Central memory CD8-positive, alpha-beta T cell (primary cell): ENCODE results near the gene AP3S2.
"Not testable (repeated sequence)": the region's sequence is repeated elsewhere in the genome, so short reads cannot be mapped to it uniquely, and the experiment has no call there.

Experiments
- ATAC-seq: fragments of 150-1000 bp; cut with Tn5 transposase; replicated peaks from 2 replicates; pipeline ENCODE4 v1.10.0; 2022; ENCODE audit warnings: mild to moderate bottlenecking, moderate FRiP score, moderate number of reproducible peaks; ENCODE audit not compliant: poor library complexity, severe bottlenecking; ENCODE audit errors: extremely low read depth
- DNase-seq, 2 donors: peaks; one replicate each; pipeline ENCODE4 v3.0.0; 2021; ENCODE audit warnings: low spot score in 2 of 2
- H3K27ac Mint-ChIP-seq: one replicate; pipeline ENCODE4 v1.8.0; 2022; ENCODE audit warnings: low read depth, mild to moderate bottlenecking, moderate library complexity, mixed read lengths
- H3K27me3 Mint-ChIP-seq: one replicate; pipeline ENCODE4 v1.8.0; 2022; ENCODE audit warnings: mixed read lengths
- H3K36me3 Mint-ChIP-seq: one replicate; pipeline ENCODE4 v1.8.0; 2022; ENCODE audit warnings: mild to moderate bottlenecking, moderate library complexity, mixed read lengths; ENCODE audit not compliant: insufficient read depth
- H3K4me1 Mint-ChIP-seq: one replicate; pipeline ENCODE4 v1.8.0; 2022; ENCODE audit warnings: mixed read lengths
- H3K4me3 Mint-ChIP-seq: one replicate; pipeline ENCODE4 v1.8.0; 2022; ENCODE audit warnings: mild to moderate bottlenecking, moderate library complexity, mixed read lengths
- H3K9me3 Mint-ChIP-seq: one replicate; pipeline ENCODE4 v1.8.0; 2022; ENCODE audit warnings: mixed read lengths

AP3S2 gene

DNA sequence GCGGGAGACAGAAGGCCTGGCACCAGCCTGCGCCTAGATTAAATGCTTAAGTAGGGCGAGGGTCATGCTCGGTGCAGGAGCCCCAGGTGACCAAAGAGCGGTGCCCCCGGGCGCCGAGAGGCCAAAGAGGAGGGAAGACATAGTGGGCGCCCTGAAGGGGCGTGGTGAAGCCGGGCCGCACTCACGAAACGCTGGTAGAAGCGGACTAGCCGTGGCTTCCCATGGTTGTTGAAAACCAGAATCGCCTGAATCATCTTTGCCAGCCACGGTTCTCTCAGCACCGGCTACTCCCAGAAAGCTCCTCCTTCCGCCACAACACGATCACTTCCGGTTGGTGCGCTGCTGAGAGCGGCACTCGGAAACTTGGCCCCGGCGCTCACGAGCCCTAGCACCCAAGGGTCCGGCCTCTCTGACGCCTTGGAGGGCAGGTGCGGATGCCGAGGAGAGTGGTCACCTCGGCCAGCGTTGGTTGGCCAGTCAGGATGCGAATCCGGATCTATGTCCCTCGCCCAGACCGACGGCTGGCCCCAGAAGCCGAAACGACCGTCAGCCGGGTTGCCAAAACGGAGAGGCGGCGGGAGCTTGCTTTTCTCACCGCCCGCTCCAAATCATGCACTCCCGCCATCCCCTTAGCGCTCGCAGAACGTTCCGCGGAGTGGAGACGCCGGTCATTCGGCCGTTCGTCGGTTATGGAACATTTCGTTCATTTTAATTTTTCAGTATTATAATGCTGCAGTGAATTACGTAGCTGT, at the start of gene AP3S2:
Gene AP3S2, minus strand, starts transcription at position 299 of the 752 bp plus-strand sequence. Its CDS starts 45 bp downstream, at position 254.
- DNase-seq (peak; percentile 81 to 82), ATAC-seq (peak; percentile 91)
- Mint-ChIP-seq H3K36me3 (peaks cover 8% of the 10 kb centered on the region), H3K27ac (peak within 1 kb of the TSS; percentile 95), H3K27me3 (no peaks in the 10 kb centered on the region), H3K4me3 (peak within 1 kb of the TSS; percentile 98), H3K9me3 (no peaks in the 10 kb centered on the region), H3K4me1 (peaks cover 27% of the 10 kb centered on the region)

DNA sequence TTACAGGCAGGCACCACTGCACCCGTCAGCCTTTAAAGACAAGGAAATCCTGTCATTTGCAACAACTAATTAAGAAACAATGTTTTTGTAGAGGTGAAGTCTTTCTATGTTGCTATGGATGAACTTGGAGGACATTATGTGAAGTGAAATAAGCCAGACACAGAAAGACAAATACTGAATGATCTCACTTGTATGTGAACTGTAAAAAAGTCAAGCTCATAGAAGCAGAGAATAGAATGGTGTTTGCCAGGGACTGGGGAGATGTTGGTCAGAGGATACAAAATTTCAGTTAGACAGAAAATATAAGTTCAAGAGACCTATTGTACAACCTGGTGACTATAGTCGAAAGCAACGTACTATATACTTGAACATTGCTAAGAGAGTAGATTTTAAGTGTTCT, 46.1 kb upstream of the AP3S2 start:
- Mint-ChIP-seq H3K9me3 (no peaks in the 10 kb centered on the region), H3K36me3 (peaks cover 3% of the 10 kb centered on the region), H3K27me3 (no peaks in the 10 kb centered on the region), H3K4me3 (no peak overlapping the region), H3K4me1 (peaks cover 19% of the 10 kb centered on the region), H3K27ac (no peak overlapping the region)
- ATAC-seq: no peak
- no peak for DNase-seq

DNA sequence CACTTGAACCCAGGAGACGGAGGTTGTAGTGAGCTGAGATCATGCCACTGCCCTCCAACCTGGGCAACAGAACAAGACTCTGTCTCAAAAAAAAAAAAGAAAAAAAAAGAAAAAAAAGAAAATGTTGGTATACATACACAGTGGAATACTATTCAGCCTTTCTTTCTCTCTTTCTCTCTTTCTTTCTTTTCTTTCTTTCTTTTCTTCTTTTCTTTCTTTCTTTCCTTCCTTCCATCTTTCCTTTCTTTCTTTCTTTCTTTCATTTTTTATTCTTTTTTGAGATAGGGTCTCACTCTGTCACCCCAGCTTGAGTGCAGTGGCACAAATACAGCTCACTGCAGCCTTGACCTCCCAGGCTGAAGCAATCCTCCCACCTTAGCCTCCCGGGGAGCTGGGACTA, 45.6 kb upstream of the AP3S2 start:
- not testable (repeated sequence) for ATAC-seq, H3K27me3 Mint-ChIP-seq

GRCh38 chr15:89937365-89938350, 43.9 kb upstream of the AP3S2 start:
- DNase-seq: no peak
- peaks cover 3% of the 10 kb centered on the region for H3K36me3 Mint-ChIP-seq
- H3K4me1 Mint-ChIP-seq: peaks cover 19% of the 10 kb centered on the region
- no peak overlapping the region for H3K4me3 Mint-ChIP-seq
- no peak for ATAC-seq
- H3K27ac Mint-ChIP-seq: no peak overlapping the region
- no peaks in the 10 kb centered on the region for H3K9me3 Mint-ChIP-seq
- no peaks in the 10 kb centered on the region for H3K27me3 Mint-ChIP-seq

More for the DNA sequence above, 45.6 kb upstream of the AP3S2 start:
- peaks cover 19% of the 10 kb centered on the region for H3K4me1 Mint-ChIP-seq
- not testable (repeated sequence) for DNase-seq, H3K27ac Mint-ChIP-seq, H3K9me3 Mint-ChIP-seq, H3K4me3 Mint-ChIP-seq, H3K36me3 Mint-ChIP-seq

GRCh38 chr15:89936786-89937265, 43.0 kb upstream of the AP3S2 start:
- DNase-seq (no peak), ATAC-seq (no peak)
- Mint-ChIP-seq H3K27ac (no peak overlapping the region), H3K36me3 (peaks cover 3% of the 10 kb centered on the region), H3K27me3 (no peaks in the 10 kb centered on the region), H3K4me3 (no peak overlapping the region), H3K4me1 (peaks cover 19% of the 10 kb centered on the region), H3K9me3 (no peaks in the 10 kb centered on the region)

- peak; percentile 72 for ATAC-seq
- Mint-ChIP-seq H3K9me3 (no peaks in the 10 kb centered on the region), H3K27ac (peak overlapping the region; percentile 2), H3K36me3 (peaks cover 3% of the 10 kb centered on the region), H3K27me3 (no peaks in the 10 kb centered on the region), H3K4me1 (peaks cover 19% of the 10 kb centered on the region), H3K4me3 (no peak overlapping the region)
- no peak for DNase-seq
These were observed 42.4 kb upstream of the AP3S2 start for GRCh38 chr15:89936051-89936785.

- no peak overlapping the region for H3K27ac Mint-ChIP-seq
- DNase-seq (no peak), ATAC-seq (no peak)
- no peak overlapping the region for H3K4me3 Mint-ChIP-seq
- H3K27me3 Mint-ChIP-seq: no peaks in the 10 kb centered on the region
- H3K36me3 Mint-ChIP-seq: peaks cover 3% of the 10 kb centered on the region
- no peaks in the 10 kb centered on the region for H3K9me3 Mint-ChIP-seq
- H3K4me1 Mint-ChIP-seq: peaks cover 16% of the 10 kb centered on the region
These were observed 39.1 kb upstream of the AP3S2 start for GRCh38 chr15:89932880-89933279.

DNA sequence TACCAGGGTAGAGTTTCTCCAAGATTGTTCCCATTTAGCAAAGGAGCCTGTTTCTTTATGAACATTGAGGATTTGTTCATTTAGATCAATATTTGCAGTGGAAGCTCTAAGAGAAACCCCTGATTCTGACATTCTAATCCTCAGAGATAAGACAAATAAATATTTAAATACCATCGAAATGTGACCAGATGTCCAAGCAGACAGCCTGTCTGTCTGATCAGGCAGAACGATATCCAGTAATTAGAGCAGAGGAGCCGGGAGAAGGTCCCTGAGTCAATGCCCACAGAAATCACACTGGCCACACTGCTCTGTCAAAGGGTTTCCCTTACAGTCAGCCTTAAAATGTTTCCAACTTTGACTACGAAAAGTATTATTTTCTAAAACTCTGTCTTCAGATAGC, 34.6 kb upstream of the AP3S2 start:
- Mint-ChIP-seq H3K4me1 (no peaks in the 10 kb centered on the region), H3K4me3 (no peak overlapping the region), H3K9me3 (no peaks in the 10 kb centered on the region), H3K36me3 (no peaks in the 10 kb centered on the region), H3K27ac (no peak overlapping the region), H3K27me3 (no peaks in the 10 kb centered on the region)
- no peak for ATAC-seq
- no peak for DNase-seq

GRCh38 chr15:89926158-89926557, 32.4 kb upstream of the AP3S2 start:
- no peaks in the 10 kb centered on the region for H3K9me3 Mint-ChIP-seq
- ATAC-seq (no peak), DNase-seq (no peak)
- no peak overlapping the region for H3K4me3 Mint-ChIP-seq
- H3K27ac Mint-ChIP-seq: no peak overlapping the region
- no peaks in the 10 kb centered on the region for H3K4me1 Mint-ChIP-seq
- no peaks in the 10 kb centered on the region for H3K36me3 Mint-ChIP-seq
- H3K27me3 Mint-ChIP-seq: no peaks in the 10 kb centered on the region

DNA sequence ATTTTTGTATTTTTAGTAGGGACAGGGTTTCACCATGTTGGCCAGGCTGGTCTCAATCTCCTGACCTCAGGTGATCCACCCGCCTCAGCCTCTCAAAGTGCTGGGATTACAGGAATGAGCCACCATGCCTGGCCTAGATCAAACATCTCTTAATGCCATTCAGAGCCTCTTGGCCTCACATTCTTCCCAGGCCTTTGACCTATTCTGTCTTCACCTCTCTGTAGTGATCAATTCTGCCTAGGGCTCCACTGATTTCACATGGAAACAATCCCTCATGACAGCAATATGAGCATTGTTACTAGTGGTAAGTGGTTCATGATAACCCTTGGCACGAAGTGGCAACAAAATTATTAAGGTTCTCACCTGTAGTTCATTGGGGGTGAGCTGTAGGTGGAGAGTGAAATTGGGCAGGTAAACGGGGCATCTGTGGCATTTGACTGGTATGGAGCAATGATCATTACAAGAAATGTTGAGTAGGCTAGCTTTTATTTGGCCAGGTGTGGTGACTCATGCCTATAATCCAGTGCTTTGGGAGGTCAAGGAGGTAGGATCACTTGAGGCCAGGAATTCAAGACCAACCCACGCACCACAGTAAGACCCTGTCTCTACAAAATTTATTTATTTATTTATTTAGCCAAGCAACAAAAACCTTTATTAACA, 23.8 kb upstream of the AP3S2 start:
- no peak overlapping the region for H3K27ac Mint-ChIP-seq
- no peaks in the 10 kb centered on the region for H3K9me3 Mint-ChIP-seq
- no peak overlapping the region for H3K4me3 Mint-ChIP-seq
- ATAC-seq (no peak), DNase-seq (no peak)
- no peaks in the 10 kb centered on the region for H3K36me3 Mint-ChIP-seq
- H3K27me3 Mint-ChIP-seq: peaks cover 39% of the 10 kb centered on the region
- no peaks in the 10 kb centered on the region for H3K4me1 Mint-ChIP-seq

DNA sequence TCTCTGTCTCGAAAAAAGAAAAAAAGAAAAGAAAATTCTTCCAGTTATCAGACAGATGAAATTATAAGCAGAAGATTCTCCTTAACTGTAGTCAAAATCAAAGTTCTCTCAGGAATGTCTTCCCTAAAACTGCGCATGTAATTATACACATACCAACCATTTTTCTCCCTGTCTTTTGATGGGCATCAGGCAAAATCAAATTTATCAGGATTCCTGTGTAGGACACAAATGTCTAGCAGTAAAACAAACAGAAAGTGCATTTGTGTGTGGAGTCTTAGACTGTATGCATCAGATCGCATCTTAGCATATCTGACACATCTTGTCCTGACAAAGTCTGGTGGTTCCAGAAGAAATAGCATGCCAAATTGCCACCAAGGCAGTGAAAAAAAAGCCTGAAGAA, 22.9 kb upstream of the AP3S2 start:
- H3K27ac Mint-ChIP-seq: no peak overlapping the region
- no peaks in the 10 kb centered on the region for H3K9me3 Mint-ChIP-seq
- peaks cover 46% of the 10 kb centered on the region for H3K27me3 Mint-ChIP-seq
- no peaks in the 10 kb centered on the region for H3K36me3 Mint-ChIP-seq
- H3K4me3 Mint-ChIP-seq: no peak overlapping the region
- H3K4me1 Mint-ChIP-seq: no peaks in the 10 kb centered on the region
- ATAC-seq (no peak), DNase-seq (no peak)
